Cerebellar nuclear complex (tissue), 1 donor: ENCODE measurements around the gene DHDH.

Experiments
- DNase-seq, 2 experiments: peaks; one replicate each; lab custom pipeline; 2025; lab: John Stamatoyannopoulos, UW

The DHDH gene

GRCh38 chr19:48966541-48967345 is 33.2 kb downstream of the DHDH start:
- no peak for DNase-seq

- DNase-seq = no peak
These were observed 34.1 kb downstream of the DHDH start for GRCh38 chr19:48967346-48968178.

- DNase-seq = no peak
These were observed 34.7 kb downstream of the DHDH start for GRCh38 chr19:48968179-48968661.

- DNase-seq = no peak
These were observed 35.3 kb downstream of the DHDH start for GRCh38 chr19:48968813-48969218.

GRCh38 chr19:48969276-48970138 is 36.0 kb downstream of the DHDH start:
- no peak for DNase-seq

- DNase-seq = no peak
These were observed 36.8 kb downstream of the DHDH start for GRCh38 chr19:48970139-48970766.

GRCh38 chr19:48970923-48971395 is 37.5 kb downstream of the DHDH start:
- peak in 1 of 2 experiments; percentile 42 for DNase-seq

GRCh38 chr19:48975947-48976847 is 42.7 kb downstream of the DHDH start:
- DNase-seq = no peak

- DNase-seq = no peak
These were observed 43.6 kb downstream of the DHDH start for GRCh38 chr19:48977061-48977460.

- DNase-seq = no peak
These were observed 48.8 kb downstream of the DHDH start for GRCh38 chr19:48982280-48982679.

- no peak for DNase-seq
These were observed 52.2 kb downstream of the DHDH start for GRCh38 chr19:48985711-48986110.

- no peak for DNase-seq
These were observed 52.7 kb downstream of the DHDH start for GRCh38 chr19:48986211-48986610.

GRCh38 chr19:48987323-48987722 is 53.8 kb downstream of the DHDH start:
- DNase-seq = no peak

GRCh38 chr19:48988286-48988685 is 54.8 kb downstream of the DHDH start:
- DNase-seq = no peak

GRCh38 chr19:48988860-48989259 is 55.4 kb downstream of the DHDH start:
- DNase-seq = no peak

- DNase-seq = no peak
These were observed 56.3 kb downstream of the DHDH start for GRCh38 chr19:48989701-48990291.

GRCh38 chr19:48990400-48990799 is 56.9 kb downstream of the DHDH start:
- no peak for DNase-seq

- DNase-seq = no peak
These were observed 57.6 kb downstream of the DHDH start for GRCh38 chr19:48991011-48991609.

GRCh38 chr19:48991873-48992580 is 58.5 kb downstream of the DHDH start:
- no peak for DNase-seq
